Endometrial microvascular endothelial cells (primary cell): Measurements from ENCODE around the gene AKAP13. TPM values are rescaled to one million over a fixed set of nuclear protein-coding genes. Genes with fewer than 3 reads are reported as not detected.

Experiments used
- in situ Hi-C: cut with HindIII; loops from 2 replicates; pipeline ENCODE4 v1.10.0; 2017; ENCODE audit warnings: low sequenced_read_pairs, low pct_unique_long_range_greater_than_20kb; ENCODE audit errors: inconsistent ontology term
- total RNA-seq: library from RNA; depleted of rRNA; stranded (reverse); fragments of >200 nt; gene quantifications from one replicate; pipeline ENCODE4 v1.2.3, GENCODE V29; 2015; ENCODE audit errors: inconsistent ontology term

Gene AKAP13
- total RNA-seq, 1 donor from 2014 or later = 27.7 TPM

DNA sequence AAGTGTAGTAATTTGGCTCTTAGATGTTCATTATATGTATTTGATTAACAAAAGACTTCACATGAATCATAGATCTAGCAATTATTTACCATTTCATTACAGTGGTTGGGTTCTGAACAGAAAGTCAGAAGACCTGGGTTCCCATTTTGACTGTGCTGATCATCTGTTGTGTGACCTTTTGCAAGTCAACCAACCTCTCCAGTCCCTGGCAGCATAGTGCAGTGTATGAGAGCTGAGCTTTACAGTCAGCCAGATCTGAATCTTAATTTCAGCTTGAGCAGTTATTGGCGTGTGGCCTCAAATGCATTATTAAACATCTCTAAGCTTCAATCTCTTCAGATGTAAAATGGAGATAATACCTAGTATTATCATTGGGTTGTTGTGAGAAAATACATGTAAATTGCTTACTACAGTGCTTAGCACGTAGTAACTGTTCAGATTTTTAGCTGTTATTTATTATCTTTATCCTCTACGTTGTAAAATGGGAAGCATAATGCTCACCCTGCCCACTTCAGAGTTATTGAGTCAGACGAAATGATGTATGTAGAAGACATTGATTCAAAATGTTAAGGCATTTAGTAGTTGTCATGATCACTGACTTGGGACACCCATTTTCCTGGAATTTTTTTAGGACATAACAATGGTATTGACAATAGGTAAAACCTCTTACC, 310.3 kb downstream of the AKAP13 start:
- in situ Hi-C loops = no loop called here

DNA sequence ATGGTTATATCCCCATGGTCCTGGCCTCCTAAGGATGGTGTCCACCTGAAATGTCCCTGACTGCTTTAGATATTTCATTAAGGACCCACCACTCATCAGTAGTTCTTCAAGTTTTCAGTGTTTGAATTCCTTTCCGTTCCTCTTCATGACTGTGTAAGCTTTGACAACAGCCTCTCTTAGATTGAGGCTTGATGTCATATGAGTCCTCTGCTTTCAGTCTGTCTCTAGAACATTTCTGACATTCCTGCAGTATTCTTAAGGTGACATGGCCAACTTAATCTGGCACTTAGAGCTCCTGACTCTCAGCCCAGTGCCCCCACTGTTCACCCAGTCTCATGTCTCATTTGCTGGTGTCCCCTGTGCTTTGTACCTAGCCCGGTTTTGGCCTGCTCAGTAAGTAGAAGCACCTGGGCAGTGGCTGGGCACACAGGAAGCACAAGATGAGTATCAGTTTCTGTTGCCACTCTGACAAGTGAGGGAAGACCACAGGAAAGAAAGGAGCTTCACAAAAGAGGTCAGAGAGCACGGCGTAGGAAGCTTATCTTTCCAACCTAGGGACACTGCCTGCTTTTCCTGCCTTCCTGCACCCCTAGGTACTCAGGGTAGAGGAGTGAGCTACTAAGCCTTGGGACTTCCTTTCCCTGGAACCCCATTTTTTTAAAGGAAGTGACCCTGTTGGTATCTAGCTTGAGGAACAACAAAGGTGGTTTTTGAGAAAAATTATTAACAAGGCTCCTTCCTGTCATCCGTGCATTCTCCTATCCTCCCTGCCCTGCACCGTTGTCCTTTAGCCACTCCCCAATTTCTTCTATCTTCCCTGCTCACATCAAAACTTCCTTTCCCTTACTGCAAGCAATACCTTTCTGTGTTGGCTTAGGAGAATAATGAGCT, 311.2 kb downstream of the AKAP13 start:
- in situ Hi-C loops = no loop called here

- in situ Hi-C loops = no loop called here
These were observed 311.9 kb downstream of the AKAP13 start for GRCh38 chr15:85692321-85692720.

DNA sequence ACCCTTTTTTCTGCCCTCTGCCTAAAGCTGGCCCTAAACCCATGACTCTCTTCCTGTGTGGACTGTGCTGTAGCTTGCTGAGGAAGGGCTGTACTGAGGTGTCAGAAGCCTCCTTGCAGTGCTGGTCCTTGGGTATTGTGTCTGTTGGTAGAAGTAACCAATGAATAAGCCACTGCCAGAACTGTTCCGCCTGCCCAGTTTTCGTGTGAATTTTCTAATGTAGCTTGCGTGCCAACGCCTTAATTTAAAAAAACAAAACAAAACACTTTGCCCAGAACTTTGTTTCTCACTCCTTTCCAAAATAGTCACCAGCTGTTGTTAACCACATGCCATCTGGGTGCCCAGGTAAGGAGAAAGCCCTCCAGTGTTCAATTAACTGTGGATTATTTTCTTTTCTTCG, 312.5 kb downstream of the AKAP13 start:
- in situ Hi-C loops = no loop called here

- in situ Hi-C loops = no loop called here
These were observed 312.9 kb downstream of the AKAP13 start for GRCh38 chr15:85693277-85693676.

- in situ Hi-C loops = no loop called here
These were observed 313.7 kb downstream of the AKAP13 start for GRCh38 chr15:85694091-85694490.

DNA sequence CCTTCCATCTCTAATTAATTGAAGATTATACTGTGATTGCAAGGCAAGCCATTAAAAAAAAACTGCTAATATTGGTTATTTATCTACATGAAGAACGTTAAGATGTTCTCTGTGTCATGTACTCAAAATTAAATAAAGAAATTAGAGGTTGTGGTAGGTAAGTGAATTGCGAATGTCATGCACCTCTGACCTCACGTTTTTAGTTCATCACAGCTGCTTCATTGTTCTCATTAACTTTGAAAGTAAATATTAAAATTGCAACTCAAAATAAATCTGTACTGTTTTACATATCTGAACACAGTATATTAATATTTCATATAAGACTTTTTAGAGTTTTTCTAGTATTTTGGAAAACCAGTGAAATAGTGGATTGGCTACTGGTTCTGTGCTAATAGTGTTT, 320.4 kb downstream of the AKAP13 start:
- in situ Hi-C loops = no loop called here

DNA sequence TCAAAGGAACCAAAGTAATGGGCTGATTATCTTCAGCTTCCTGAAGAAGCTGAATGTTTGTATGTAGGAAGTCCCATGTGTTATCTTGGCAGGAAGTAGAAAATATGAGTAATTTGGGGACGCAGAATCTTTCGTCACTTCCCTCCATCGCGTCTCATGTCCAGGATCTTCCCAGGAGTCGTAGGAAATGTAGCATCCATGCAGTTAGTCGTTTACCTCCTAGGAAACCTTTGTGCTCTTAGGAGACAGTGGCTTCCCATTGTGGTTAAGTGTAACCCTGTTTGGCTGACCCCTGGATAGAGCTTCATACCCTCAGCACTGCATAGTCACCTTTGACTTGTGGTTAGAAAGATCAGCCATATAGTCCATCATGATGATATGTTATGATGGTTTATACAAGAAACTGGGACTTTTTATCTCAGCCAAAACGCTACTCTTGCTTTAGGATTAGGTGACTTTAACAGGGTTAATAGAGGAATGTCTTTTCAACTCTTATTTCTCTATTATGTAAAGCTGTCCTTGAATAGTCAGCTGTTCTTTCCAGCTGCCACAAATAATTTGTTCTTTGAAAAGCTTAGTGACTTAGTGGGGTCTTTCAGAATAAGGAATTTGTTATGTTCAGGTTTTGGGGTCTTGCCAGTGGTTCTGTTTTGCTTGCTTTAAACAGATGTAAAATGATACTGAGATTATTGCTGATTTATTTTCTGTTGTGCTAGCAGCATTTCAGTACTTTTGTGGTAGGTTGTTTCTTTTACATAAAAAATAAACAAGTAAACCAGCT, 322.1 kb downstream of the AKAP13 start:
- in situ Hi-C loops = no loop called here

DNA sequence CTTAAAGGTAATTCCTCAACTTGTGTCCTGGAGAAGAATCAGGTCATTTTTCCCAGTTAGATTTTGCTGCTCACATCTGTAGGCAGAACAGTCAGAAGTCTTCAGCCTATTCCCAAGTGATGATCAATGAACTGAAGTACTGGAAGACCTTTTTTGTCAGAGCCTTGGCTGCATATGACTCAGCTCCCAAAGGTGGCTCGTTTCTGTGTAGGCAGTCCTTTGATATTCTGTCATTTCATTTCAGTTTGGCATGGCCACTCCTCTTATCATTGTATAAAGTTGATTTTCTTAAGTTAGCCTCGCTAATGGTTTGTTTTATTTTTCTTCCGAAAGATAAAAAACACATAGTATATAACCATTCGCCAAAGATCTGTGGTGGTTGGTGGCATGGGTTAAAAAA, 323.7 kb downstream of the AKAP13 start:
- in situ Hi-C loops = no loop called here

DNA sequence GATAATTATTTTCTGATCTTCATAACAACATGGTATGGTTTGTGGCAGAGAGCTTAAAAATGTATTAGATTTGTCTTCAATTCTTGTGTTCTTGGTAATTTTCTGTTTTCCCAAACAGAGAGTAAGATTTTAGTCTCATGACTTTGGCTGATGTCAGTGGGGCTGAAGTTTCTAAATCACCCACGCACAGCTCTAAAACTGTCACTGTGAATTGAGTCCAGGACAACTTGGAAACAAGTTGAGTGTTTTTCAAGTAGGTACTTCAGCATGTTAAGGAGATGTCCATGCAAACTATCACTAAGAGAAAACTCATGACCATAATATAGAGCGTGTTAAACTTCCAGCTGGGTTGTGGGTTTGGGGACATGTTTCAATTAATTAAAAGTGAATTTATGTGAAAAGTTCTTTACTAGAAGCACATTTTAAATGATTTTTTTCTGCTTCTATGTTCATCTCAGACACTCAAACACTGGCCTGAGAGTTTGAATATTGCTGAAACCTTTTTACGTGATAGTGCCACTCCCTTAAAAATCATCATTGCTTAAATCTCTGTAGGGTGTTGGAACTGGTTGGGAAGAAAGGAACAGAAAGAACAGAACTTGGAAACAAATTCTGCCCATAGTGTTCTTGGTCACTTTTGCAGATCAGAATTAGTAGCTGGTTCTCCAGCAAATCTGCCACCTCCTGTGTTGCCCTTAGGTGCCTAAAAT, 324.5 kb downstream of the AKAP13 start:
- in situ Hi-C loops = no loop called here

- in situ Hi-C loops = no loop called here
These were observed 326.5 kb downstream of the AKAP13 start for GRCh38 chr15:85706779-85707518.

- in situ Hi-C loops = no loop called here
These were observed 327.3 kb downstream of the AKAP13 start for GRCh38 chr15:85707519-85708338.

DNA sequence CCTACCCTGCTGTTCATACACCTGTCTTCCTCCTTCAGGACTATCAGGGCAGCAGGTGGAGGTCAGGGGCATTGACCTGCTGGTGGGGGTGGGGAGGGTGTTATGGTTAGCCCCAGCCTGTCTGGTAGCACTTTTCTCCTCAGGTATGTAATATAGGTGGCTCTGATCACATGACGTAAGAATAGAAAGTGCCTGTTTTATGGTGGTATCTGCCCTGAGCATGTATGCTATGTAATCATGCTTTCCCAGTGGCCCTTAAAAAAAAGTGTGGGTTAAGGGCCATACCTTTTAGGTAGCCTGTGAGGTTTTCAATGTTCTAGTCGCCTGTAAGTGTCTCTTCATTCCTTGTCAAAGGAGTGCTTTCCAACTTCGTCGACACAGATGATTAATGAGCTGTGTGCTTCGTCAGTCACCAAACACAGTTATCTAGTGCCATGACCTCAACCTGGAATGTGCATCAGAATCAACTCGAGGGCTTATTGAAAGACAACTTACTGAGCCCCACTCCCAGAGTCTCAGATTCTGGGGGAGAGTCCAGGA, 328.1 kb downstream of the AKAP13 start:
- in situ Hi-C loops = no loop called here

- in situ Hi-C loops = no loop called here
These were observed 328.8 kb downstream of the AKAP13 start for GRCh38 chr15:85709250-85709649.

DNA sequence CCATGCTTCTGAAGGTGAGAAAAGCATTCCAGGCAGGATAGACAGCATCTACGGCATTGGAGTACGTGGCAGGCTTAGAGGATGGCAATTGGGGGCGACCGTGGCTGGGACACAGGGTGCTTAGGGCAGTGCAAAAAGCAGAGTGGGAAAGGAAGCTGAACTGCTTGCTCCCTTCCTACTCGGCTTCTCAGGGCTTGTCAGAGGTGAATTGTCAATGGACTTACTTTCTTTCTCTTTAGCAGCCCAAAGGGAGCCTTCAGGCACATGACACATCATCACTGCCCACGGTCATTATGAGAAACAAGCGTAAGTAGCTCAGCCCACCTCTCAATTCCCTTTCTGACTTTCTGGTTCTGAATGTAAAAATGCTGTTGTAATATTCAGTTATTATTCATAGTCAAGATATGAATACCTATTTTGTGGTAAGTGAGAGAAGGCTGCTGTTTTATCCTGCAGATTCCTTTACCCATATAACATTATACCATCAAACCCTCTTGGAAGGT, 330.0 kb downstream of the AKAP13 start:
- in situ Hi-C loops = no loop called here

GRCh38 chr15:85711580-85712192, 331.3 kb downstream of the AKAP13 start:
- in situ Hi-C loops = no loop called here

DNA sequence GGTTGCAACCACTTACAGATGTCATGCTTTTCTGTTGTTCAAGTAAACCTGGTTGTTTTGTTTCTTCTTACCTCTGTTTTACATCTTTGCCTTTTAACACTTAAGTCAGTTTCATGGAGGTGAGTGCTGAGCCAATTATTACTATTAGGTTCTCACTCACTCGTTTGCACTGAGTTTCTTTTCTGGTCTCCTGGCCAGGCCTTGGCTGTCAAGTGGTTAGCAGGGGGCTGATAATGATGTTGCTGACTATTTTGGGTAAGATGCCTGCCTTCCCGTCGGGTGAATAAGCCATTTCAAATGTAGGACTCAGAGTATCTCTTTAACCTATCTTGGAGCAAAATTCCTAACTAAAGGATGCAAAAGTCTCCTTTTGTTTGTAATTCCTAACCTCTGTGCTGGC, 335.9 kb downstream of the AKAP13 start:
- in situ Hi-C loops = no loop called here
